CD14-positive monocyte (primary cell): ENCODE results near the gene SLC25A23. TPM values are rescaled to one million over a fixed set of nuclear protein-coding genes. Genes with fewer than 3 reads are reported as not detected.
"Not testable (repeated sequence)": the region's sequence is repeated elsewhere in the genome, so short reads cannot be mapped to it uniquely, and the experiment has no call there.

ENCODE experiments used
- DNase-seq, 3 donors: peaks; one replicate each; pipeline ENCODE4 v3.0.0-alpha.2; 2011 to 2022
- H2AFZ ChIP-seq: 2 replicates; pipeline ENCODE4 v1.6.0; 2012; ENCODE audit warnings: mild to moderate bottlenecking, low read depth, low read length, inconsistent platforms; ENCODE audit not compliant: insufficient read depth, poor library complexity, severe bottlenecking
- H3K27ac ChIP-seq, 2 donors: 1 replicate in 1 of 2; 2 replicates in 1 of 2; pipeline ENCODE4 v1.5.1; 2012 to 2013; ENCODE audit warnings: low read length in 2 of 2, control low read depth in 1 of 2, inconsistent platforms in 1 of 2, low read depth in 1 of 2, mild to moderate bottlenecking in 1 of 2
- H3K27me3 ChIP-seq, 2 donors: one replicate each; pipeline versions ENCODE4 v1.6.0 to v1.6.1; 2011 to 2013; ENCODE audit warnings: low read length in 2 of 2; ENCODE audit not compliant: control insufficient read depth in 2 of 2, insufficient read depth in 2 of 2
- H3K36me3 ChIP-seq, 2 donors: replicated peaks in 1 of 2; 1 replicate in 1 of 2; 2 replicates in 1 of 2; pipeline versions ENCODE4 v1.5.1 to v1.6.1; 2012 to 2013; ENCODE audit warnings: low read length in 2 of 2, control low read depth in 1 of 2, inconsistent platforms in 1 of 2, mild to moderate bottlenecking in 1 of 2; ENCODE audit not compliant: insufficient read depth in 2 of 2, control insufficient read depth in 1 of 2
- H3K4me1 ChIP-seq, 2 donors: 1 replicate in 1 of 2; 2 replicates in 1 of 2; pipeline versions ENCODE4 v1.5.1 to v1.6.1; 2012 to 2013; ENCODE audit warnings: low read length in 2 of 2, control low read depth in 1 of 2, inconsistent platforms in 1 of 2, mild to moderate bottlenecking in 1 of 2, moderate library complexity in 1 of 2; ENCODE audit not compliant: insufficient read depth in 2 of 2, control insufficient read depth in 1 of 2
- H3K4me2 ChIP-seq: replicated peaks from 2 replicates; pipeline ENCODE3; 2012; ENCODE audit warnings: low read length, moderate library complexity, mild to moderate bottlenecking; ENCODE audit not compliant: poor library complexity, severe bottlenecking; ENCODE audit errors: extremely low read depth
- H3K4me3 ChIP-seq, 3 experiments: fragments of 200-600 bp in 1 of 3; sonication (generic) in 1 of 3; replicated peaks in 1 of 3; 1 replicate in 2 of 3; 2 replicates in 1 of 3; pipeline ENCODE4 v1.5.1; 2011 to 2013; ENCODE audit warnings: low read length in 3 of 3, mild to moderate bottlenecking in 3 of 3, control low read depth in 2 of 3, low read depth in 2 of 3, inconsistent platforms in 1 of 3, moderate library complexity in 1 of 3
- H3K79me2 ChIP-seq: 2 replicates; pipeline ENCODE4 v1.6.0; 2012; ENCODE audit warnings: mild to moderate bottlenecking, control low read depth, inconsistent platforms, low read length, moderate library complexity; ENCODE audit not compliant: insufficient read depth
- H3K9ac ChIP-seq: 2 replicates; pipeline ENCODE4 v1.6.0; 2017; ENCODE audit warnings: low read length, mild to moderate bottlenecking; ENCODE audit not compliant: insufficient read depth, poor library complexity, severe bottlenecking
- H3K9me3 ChIP-seq, 2 donors: replicated peaks in 1 of 2; 1 replicate in 1 of 2; 2 replicates in 1 of 2; pipeline versions ENCODE4 v1.5.1 to v1.6.1; 2012 to 2013; ENCODE audit warnings: low read length in 2 of 2, control low read depth in 1 of 2; ENCODE audit not compliant: control insufficient read depth in 1 of 2, insufficient read depth in 1 of 2
- H4K20me1 ChIP-seq: 2 replicates; pipeline ENCODE4 v1.6.0; 2012; ENCODE audit warnings: mild to moderate bottlenecking, low read length, control low read depth, moderate library complexity; ENCODE audit not compliant: insufficient read depth
- H3K27ac Mint-ChIP-seq, 7 donors: one replicate each; pipeline ENCODE4 v1.8.0; 2020; ENCODE audit warnings: mild to moderate bottlenecking in 7 of 7, mixed read lengths in 7 of 7, moderate library complexity in 6 of 7, inconsistent platforms in 2 of 7
- H3K27me3 Mint-ChIP-seq, 3 donors: one replicate each; pipeline ENCODE4 v1.8.0; 2021 to 2022; ENCODE audit warnings: low read depth in 3 of 3, mild to moderate bottlenecking in 3 of 3, mixed read lengths in 3 of 3, moderate library complexity in 3 of 3, inconsistent platforms in 1 of 3
- H3K36me3 Mint-ChIP-seq, 2 donors: one replicate each; pipeline ENCODE4 v1.8.0; 2020; ENCODE audit warnings: mixed read lengths in 2 of 2, inconsistent platforms in 1 of 2, mild to moderate bottlenecking in 1 of 2
- H3K4me1 Mint-ChIP-seq: one replicate; pipeline ENCODE4 v1.8.0; 2020; ENCODE audit warnings: mild to moderate bottlenecking, mixed read lengths
- H3K4me3 Mint-ChIP-seq, 2 donors: one replicate each; pipeline ENCODE4 v1.8.0; 2020; ENCODE audit warnings: mild to moderate bottlenecking in 2 of 2, mixed read lengths in 2 of 2, moderate library complexity in 1 of 2
- H3K9me3 Mint-ChIP-seq, 7 donors: one replicate each; pipeline ENCODE4 v1.8.0; 2020 to 2022; ENCODE audit warnings: mixed read lengths in 7 of 7, mild to moderate bottlenecking in 6 of 7, moderate library complexity in 6 of 7, inconsistent platforms in 2 of 7
- whole genome bisulfite sequencing: methylation state at CpG from one replicate; pipeline ENCODE4 v1.1.5; 2013; ENCODE audit warnings: missing lambda C conversion rate; ENCODE audit not compliant: insufficient coverage; 5-methylcytosine and 5-hydroxymethylcytosine counted together
- intact Hi-C, 2 donors: fragments of 100-400 bp; cut with micrococcal nuclease; formaldehyde crosslinking; loops; one replicate each; pipeline versions ENCODE4 v1.15.0 to v1.15.1; 2023
- polyA plus RNA-seq, 3 donors: library from polyadenylated mRNA; depleted of rRNA in 1 of 3; unstranded in 2 of 3; stranded (reverse) in 1 of 3; fragments of 300-500 nt in 2 of 3; fragments of >200 nt in 1 of 3; fragmentation: Illumina TruSeq in 2 of 3; gene quantifications; 1 replicate in 2 of 3; 2 replicates in 1 of 3; pipeline ENCODE4 v1.2.3, GENCODE V29; 2012 to 2021
- TF ChIP-seq, protein P1 (sequence below): fragments of 200-600 bp; IDR thresholded peaks from one replicate; pipeline ENCODE4 v1.8.0; 2022; ENCODE audit warnings: antibody characterized with exemption, mild to moderate bottlenecking

The SLC25A23 gene
- polyA plus RNA-seq, 3 donors: 0.11 to 0.15 TPM; not detected in 1

DNA sequence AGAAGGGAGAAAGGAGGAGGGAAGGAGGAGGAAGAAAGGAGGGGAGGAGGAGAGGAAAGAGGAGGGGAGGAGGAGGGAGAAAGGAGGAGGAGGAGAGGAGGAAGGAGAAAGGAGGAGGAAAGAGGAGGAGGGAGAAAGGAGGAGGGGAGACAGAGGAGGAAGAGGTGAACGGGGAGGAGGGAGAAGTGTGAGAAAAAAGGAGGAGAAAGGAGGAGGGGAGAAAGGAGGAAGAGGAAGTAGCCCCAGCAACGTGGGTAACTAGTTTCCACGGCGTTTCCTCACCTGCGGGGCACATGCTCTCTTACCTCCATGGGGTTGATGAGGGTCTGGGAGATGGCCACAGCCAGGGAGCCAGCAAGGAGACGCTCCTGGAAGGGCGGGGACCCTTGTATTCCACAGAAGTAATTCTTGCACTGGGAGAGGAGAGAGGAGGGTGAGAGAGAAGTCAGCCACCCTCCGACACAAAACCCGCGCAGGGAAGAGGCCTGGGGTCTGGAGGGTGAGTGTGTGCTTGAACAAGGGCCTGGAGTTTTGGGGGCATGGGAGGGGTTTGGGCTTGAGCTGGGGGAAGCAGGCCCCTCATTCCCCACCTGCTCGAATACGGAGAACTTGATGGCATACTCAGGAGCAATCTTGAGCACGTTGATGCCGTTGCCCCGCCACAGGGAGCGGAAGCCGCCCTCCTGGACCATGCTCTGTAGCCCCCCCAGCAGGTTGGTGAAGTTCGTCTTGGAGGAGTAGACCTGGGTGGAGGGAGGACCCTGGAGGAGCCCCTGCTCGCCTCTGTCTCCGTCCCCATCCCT lies 30.0 kb downstream of the SLC25A23 start:
- no peak overlapping the region for H3K4me3 ChIP-seq
- peaks cover 0 to 6% (median 3%) of the 10 kb centered on the region in 7 donors for H3K9me3 Mint-ChIP-seq
- TF ChIP-seq, protein P1, sequence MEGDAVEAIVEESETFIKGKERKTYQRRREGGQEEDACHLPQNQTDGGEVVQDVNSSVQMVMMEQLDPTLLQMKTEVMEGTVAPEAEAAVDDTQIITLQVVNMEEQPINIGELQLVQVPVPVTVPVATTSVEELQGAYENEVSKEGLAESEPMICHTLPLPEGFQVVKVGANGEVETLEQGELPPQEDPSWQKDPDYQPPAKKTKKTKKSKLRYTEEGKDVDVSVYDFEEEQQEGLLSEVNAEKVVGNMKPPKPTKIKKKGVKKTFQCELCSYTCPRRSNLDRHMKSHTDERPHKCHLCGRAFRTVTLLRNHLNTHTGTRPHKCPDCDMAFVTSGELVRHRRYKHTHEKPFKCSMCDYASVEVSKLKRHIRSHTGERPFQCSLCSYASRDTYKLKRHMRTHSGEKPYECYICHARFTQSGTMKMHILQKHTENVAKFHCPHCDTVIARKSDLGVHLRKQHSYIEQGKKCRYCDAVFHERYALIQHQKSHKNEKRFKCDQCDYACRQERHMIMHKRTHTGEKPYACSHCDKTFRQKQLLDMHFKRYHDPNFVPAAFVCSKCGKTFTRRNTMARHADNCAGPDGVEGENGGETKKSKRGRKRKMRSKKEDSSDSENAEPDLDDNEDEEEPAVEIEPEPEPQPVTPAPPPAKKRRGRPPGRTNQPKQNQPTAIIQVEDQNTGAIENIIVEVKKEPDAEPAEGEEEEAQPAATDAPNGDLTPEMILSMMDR: no peak
- H3K36me3 Mint-ChIP-seq: no peaks in the 10 kb centered on the region
- no peak overlapping the region for H2AFZ ChIP-seq
- no peaks in the 10 kb centered on the region for H3K36me3 ChIP-seq
- intact Hi-C loops: loop anchor here (5.0 to 10.0 kb wide), 4 partner anchors 55 to 525 kb away; partner anchors contain the start of genes ALKBH7 (in 2 of the 2), GPR108 (in 1 of the 2), NDUFA11 (in 1 of the 2) and PSPN (in 1 of the 2)
- no peak for DNase-seq
- peak overlapping the region in 1 of 7 donors; percentile 69 for H3K27ac Mint-ChIP-seq
- no peak overlapping the region for H3K4me3 Mint-ChIP-seq
- no peaks in the 10 kb centered on the region for H3K9me3 ChIP-seq
- H3K9ac ChIP-seq: no peak overlapping the region
- H3K27me3 ChIP-seq: no peaks in the 10 kb centered on the region
- WGBS: 52% methylated on average over 12 of the region's 20 CpGs
- H3K27me3 Mint-ChIP-seq: peaks cover 4 to 14% (median 12%) of the 10 kb centered on the region in 3 donors
- peaks cover 14% of the 10 kb centered on the region for H3K4me1 Mint-ChIP-seq
- H3K79me2 ChIP-seq: no peaks in the 10 kb centered on the region
- H4K20me1 ChIP-seq: no peaks in the 10 kb centered on the region
- H3K4me2 ChIP-seq: no peak overlapping the region
- H3K4me1 ChIP-seq: peaks cover 6 to 14% of the 10 kb centered on the region in 2 donors
- H3K27ac ChIP-seq: no peak overlapping the region

DNA sequence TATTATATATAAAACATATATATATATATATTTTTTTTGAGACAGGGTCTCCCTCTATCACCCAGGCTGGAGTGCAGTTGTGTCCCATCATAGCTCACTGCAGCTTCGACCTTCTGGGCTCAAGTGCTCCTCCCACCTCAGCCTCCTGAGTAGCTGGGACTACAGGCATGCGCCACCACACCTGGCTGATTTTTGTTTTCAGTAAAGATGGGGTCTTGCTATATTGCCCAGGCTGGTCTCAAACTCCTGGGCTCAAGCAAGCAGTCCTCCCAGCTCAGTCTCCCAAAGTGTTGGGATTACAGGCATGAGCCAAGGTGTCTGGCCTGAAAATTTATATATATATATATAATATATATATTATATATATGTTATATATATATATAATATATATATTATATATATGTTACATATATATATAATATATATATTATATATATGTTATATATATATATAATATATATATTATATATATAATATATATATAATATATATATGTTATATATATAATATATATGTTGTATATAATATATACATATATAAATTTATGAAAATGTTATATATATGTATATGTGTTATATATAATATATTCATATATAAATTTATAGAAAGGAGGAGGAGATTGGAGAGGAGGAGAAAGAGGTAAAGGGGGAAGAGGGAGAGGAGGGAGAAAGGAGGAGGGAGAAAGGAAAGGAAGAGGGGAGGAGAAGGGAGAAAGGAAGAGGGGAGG lies 30.7 kb downstream of the SLC25A23 start:
- not testable (repeated sequence) for DNase-seq, H3K36me3 ChIP-seq, H3K9me3 Mint-ChIP-seq, H3K27me3 ChIP-seq, H3K4me3 ChIP-seq, H3K79me2 ChIP-seq, H3K4me2 ChIP-seq, H3K9me3 ChIP-seq, H3K36me3 Mint-ChIP-seq, H3K27ac Mint-ChIP-seq, H4K20me1 ChIP-seq, H3K27ac ChIP-seq, H3K4me3 Mint-ChIP-seq, H2AFZ ChIP-seq, H3K9ac ChIP-seq
- H3K4me1 ChIP-seq: peaks cover 9 to 17% of the 10 kb centered on the region in 2 donors
- WGBS: 100% methylated on average over 1 of the region's 2 CpGs
- H3K27me3 Mint-ChIP-seq: peaks cover 4 to 14% (median 12%) of the 10 kb centered on the region in 3 donors
- H3K4me1 Mint-ChIP-seq: peaks cover 14% of the 10 kb centered on the region
- intact Hi-C loops: loop anchor here (5.0 to 10.0 kb wide), 4 partner anchors 54 to 524 kb away; partner anchors contain the start of genes ALKBH7 (in 2 of the 2), GPR108 (in 1 of the 2), NDUFA11 (in 1 of the 2) and PSPN (in 1 of the 2)
